ENCODE results near the gene ARID5B.
A peak's percentile ranks its signal among the peaks of the same experiment; 100 is the strongest.
"Not testable (repeated sequence)": the region's sequence is repeated elsewhere in the genome, so short reads cannot be mapped to it uniquely, and the experiment has no call there.

Gene ARID5B

GRCh38 chr10:61971003-61971325 lies 69.5 kb downstream of the ARID5B start:
- DNase-seq = no peak

- DNase-seq = no peak
Measured at GRCh38 chr10:61973169-61973568, 71.7 kb downstream of the ARID5B start.

- DNase-seq = no peak
Measured at GRCh38 chr10:61973906-61974305, 72.4 kb downstream of the ARID5B start.

GRCh38 chr10:61974601-61975390 lies 73.3 kb downstream of the ARID5B start:
- DNase-seq = peak in 1 of 2 experiments; percentile 37

GRCh38 chr10:61975391-61975932 lies 74.0 kb downstream of the ARID5B start:
- DNase-seq = no peak

GRCh38 chr10:61976951-61977721 lies 75.6 kb downstream of the ARID5B start:
- not testable (repeated sequence) for DNase-seq

GRCh38 chr10:61978965-61979364 lies 77.5 kb downstream of the ARID5B start:
- no peak for DNase-seq

- no peak for DNase-seq
Measured at GRCh38 chr10:61981460-61981859, 80.0 kb downstream of the ARID5B start.

GRCh38 chr10:61983255-61983654 lies 81.8 kb downstream of the ARID5B start:
- no peak for DNase-seq

- DNase-seq = no peak
Measured at GRCh38 chr10:61984803-61985418, 83.4 kb downstream of the ARID5B start.

GRCh38 chr10:61985715-61986114 lies 84.2 kb downstream of the ARID5B start:
- DNase-seq = no peak

GRCh38 chr10:61986382-61986781 lies 84.9 kb downstream of the ARID5B start:
- DNase-seq = no peak

- DNase-seq = no peak
Measured at GRCh38 chr10:61986788-61987492, 85.4 kb downstream of the ARID5B start.

- no peak for DNase-seq
Measured at GRCh38 chr10:61987537-61987936, 86.0 kb downstream of the ARID5B start.

GRCh38 chr10:61987951-61988379 lies 86.5 kb downstream of the ARID5B start:
- DNase-seq = no peak

- DNase-seq = no peak
Measured at GRCh38 chr10:61989995-61990760, 88.7 kb downstream of the ARID5B start.

GRCh38 chr10:61990761-61991135 lies 89.2 kb downstream of the ARID5B start:
- DNase-seq = no peak

GRCh38 chr10:61991166-61991565 lies 89.7 kb downstream of the ARID5B start:
- DNase-seq = no peak

- DNase-seq = no peak
Measured at GRCh38 chr10:61992059-61992460, 90.6 kb downstream of the ARID5B start.

- DNase-seq = no peak
Measured at GRCh38 chr10:61992671-61993668, 91.5 kb downstream of the ARID5B start.
